ENCODE results near the gene ALDH1L1. TPM values are rescaled to one million over a fixed set of nuclear protein-coding genes. Genes with fewer than 3 reads are reported as not detected.
A peak's percentile ranks its signal among the peaks of the same experiment; 100 is the strongest.

The ALDH1L1 gene
- polyA plus RNA-seq, 10 donors: 0.15 to 0.44 (median 0.23) TPM

DNA sequence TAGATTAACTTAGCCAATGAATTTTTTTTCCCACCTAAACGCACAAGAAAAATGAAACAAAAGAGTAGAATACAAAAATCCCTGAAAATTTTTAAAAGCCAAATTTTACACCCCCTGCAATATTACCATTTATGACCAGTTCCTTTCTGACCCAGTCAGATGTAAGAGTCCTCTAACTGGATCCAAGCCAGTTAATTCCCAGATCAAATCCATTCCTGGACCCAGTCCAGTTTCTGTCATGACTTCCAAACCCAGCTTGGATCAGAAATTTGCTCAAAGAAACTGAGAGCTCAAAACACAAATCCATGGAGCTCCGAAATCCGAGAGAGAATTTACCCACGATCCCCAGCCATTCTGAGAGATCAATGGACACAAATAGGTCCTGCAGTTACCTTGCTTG, 17.0 kb upstream of the ALDH1L1 start:
- no peak for DNase-seq

DNA sequence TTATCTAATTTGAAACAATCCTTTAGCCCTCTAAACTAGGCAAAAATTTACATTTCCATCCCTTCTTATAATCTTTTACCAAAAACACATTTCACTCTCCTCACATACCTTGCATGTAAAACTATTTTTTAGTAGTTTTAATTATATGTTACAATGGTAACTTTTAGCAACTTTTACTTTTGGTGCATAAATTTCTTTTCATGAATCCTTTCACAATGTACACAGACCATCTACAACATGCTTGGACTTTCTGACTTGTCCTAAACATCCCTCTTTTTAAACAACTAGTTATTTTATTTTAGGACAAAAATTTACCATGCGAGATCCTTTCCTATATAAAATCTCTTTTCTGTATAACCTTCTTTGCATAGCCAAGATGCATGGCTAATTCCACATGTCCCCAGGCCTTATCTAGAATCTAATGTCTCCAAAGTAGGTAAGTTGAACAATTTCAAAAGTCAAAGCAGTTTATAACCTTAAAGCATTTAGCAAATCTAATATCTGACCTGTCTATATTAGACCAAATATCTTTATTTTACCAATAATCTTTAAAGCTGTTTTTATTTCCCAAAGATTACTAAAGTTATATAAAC, 14.4 kb upstream of the ALDH1L1 start:
- DNase-seq: no peak

- DNase-seq: no peak
These were observed 10.9 kb upstream of the ALDH1L1 start for GRCh38 chr3:126191246-126191645.

GRCh38 chr3:126187920-126188319, 7.5 kb upstream of the ALDH1L1 start:
- no peak for DNase-seq

DNA sequence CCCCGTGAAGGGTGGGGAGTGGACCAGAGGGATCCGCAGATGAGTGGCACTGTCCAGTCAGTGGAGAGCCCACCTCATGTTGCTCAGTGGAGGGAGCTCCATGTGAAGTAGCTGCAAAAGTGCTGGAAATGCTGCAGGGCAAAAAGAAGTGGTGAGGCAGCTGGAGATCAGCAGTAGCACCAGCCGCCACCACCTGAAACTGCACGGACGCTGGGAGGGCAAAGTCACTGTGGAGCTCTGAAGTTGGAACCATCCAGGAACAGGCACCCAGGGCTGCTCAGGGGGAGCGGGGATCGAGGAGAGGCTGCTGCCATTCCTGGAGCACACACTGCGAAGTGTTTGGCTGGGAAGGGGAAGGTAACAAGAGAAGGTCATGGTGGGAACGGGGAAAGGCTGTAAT, 6.4 kb upstream of the ALDH1L1 start:
- no peak for DNase-seq

- no peak for DNase-seq
These were observed 5.9 kb upstream of the ALDH1L1 start for GRCh38 chr3:126186271-126186670.

- DNase-seq: no peak
These were observed 4.1 kb upstream of the ALDH1L1 start for GRCh38 chr3:126184465-126185000.

GRCh38 chr3:126181398-126181725, 976 bp upstream of the ALDH1L1 start:
- no peak for DNase-seq

DNA sequence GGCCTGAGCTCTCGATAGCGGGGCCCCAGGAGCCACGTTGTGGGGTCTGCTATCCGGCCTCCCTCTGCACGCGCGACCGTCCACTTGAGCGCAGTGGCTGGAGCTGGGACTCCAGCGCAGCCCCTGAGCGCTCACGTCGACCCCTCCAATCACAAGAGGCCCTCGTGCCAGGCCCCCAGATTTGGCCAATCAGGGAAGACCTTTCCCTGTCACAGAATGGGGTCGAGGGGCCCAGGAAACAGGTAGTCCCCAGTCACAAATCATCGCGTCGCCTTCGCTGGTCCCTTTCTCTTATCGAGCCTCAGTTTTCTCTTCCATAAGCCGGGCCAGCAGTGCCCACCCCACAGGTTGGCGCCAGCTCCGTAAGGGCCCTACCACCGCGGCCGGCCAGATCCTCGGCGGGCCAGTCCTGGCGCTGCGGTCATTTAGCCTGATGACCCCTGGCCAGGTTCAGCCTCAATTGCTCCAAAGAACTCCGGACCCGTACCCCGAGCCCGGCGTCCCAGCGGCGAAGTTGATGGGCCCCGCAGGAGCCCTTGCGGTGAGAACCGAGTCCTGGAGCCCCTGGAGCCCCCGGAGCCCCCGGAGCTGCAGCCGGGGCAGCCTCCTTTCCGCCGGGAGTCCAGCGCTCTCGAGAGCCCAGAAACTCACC, 435 bp downstream of the ALDH1L1 start:
- peak in 2 of 3 donors; percentile 17 to 29 for DNase-seq

DNA sequence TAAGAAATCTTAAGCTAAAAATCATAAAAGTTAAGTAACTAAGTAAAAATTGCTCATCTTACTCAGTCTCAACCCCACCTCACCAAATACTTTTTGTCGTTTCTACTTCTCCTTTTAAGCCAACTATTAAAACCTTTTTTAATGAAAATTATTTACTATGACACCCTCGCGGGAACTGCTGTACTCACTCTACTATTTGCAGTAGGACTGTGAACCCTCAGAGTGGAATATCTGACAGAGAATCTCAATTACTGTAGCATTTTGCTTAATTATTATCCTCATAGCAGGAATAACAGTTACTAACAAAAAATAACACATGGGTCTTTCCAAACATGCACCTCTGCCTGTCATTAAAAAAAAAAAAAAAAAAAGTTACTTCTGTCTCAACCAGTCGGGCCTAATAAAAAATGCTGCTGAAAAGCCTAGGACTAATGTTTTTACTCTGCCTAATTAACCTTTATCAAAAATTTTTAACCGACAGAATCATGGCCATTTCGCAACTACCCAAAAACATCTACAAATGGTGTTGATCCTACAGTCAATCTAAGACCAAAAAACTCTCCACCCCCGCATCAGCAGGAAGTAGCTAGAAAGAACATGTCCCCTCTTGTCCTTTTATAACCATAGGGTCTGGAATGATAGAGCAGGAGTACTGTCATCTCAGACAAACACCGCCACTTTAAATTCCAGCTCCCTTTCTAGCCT, 10.2 kb downstream of the ALDH1L1 start:
- no peak for DNase-seq

DNA sequence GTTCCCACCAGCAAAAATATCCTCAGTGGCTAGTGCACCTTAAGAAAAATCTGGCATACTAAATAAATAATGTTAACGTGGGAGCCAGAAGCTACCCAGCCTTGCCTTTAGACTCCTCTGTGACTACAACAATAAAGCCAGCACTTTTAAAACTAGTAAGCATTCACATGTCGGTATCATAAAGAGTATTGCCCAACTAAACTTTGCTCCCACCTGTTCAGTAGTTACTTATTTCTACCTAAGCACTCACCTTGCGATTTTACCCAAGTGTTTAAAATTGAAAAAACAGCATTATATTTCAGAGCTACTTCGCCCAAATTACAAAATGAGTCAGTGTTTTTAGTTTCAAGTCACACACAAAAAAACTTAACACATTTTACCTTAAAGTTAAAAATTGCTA, 12.8 kb downstream of the ALDH1L1 start:
- DNase-seq: no peak

DNA sequence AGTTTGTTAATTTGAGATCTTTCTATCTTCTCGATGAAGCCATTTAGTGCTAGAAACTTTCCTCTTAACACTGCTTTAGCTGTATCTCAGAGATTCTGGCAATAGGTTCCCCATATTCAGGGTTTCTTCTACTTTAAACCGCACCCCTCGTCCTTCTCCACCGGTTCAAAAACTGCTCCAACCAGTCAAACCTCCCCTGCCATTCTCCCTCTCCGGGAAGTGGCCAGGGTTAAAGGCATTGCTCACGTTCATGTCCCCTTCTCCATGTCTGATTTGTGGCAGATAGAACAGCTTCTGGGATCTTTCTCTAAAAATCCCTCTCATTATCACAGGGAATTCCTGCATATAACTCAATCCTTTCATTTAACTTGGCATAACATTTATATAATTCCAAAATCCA, 14.4 kb downstream of the ALDH1L1 start:
- no peak for DNase-seq

GRCh38 chr3:126161309-126161708, 19.1 kb downstream of the ALDH1L1 start:
- no peak for DNase-seq

- DNase-seq: no peak
These were observed 19.9 kb downstream of the ALDH1L1 start for GRCh38 chr3:126160243-126161210.

DNA sequence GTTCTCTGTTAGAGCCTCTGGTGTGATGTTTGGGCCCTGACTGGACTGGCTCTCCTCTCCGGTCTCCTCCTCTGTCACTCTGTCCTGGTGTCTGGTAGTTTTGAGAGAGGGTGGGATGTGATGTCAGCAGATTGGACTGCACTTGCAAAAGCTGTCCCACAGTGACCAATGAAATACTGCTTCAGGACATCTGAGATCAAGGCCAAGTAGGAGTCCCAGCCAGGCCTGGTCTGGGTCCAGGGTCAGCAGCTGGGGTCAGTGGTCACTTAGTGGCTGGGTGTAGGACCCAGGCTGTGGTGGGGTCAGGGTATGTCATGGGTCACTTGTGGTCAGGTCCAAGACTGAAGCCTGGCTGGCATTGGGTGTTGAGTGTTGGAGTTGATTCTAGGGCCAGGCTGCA, 20.9 kb downstream of the ALDH1L1 start:
- DNase-seq: no peak

DNA sequence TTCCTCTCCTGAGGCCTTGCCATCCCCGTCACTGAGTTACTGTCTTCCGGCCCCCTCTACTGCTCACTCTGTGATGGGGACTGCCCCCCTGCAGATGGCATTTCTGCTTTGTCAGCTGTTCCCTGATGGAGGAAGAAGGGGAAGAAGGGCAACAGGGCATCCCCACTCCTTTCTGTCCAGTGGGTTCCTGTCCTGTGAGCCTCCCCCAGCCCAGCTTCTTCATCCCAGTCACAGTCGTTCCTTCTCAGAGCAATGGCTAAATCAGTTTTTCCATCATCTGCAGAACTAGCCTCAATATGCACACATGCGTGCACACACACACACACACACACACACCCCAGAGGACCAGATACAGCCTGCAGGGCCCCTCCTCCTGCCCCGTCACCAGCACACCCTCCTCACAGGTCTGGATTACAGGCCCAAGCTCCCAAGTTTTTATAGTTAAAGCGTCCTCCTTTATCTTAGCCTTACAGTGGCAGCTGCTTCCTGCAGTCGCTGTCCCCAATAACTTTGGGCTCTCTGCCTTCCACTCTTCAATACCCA, 21.4 kb downstream of the ALDH1L1 start:
- no peak for DNase-seq

- DNase-seq: no peak
These were observed 22.1 kb downstream of the ALDH1L1 start for GRCh38 chr3:126158016-126158911.

DNA sequence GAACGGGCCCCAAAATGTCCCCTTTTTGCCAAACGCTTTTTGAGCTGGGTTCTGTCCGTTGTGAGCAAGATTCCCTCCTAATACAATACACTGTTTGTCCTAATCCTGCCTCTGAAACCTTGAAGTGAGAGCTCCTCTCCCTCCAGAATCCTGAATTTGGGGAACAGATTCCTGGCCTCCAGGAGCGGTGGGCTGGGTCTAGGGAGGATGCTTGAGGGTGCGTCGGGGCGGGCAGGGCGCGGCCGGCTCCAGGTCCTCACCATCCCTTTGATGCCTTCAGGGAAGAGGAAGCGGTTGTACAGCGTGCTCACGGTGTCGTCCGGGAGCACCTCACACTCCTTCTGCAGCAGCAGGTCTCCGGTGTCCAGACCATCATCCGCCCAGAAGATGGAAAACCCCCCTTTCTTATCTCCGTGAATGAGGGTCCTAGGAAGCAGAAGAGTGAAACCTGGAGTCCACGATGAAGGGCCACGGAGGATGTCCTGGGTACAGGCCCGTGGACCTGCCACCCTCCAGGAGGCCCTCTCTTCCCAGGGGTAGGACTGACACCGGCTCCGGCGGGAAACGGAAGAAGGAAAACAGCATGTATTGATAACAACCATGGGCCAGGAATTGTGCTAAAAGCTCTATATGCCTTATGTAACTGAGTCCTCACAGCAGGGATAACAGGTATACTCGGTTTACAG, 23.2 kb downstream of the ALDH1L1 start:
- DNase-seq: no peak

DNA sequence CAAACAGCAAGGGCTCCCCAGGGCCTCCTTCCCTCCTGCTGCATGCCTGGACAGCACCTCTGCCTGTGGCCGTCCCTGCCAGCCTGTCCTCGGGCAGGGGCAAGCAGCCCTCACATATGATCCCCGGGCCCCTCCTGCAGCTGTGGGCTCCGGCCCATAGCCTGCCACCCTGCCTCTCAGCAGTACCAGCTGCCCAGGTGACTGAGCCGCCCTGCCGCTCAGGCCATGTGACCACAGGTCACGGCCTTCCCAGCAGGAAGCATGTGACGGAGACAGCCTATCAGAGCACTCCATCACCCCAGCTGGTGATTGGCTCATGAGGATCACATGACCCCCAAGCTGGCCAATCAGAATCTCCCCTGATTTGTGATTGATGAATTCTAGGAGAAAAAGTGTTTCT, 23.9 kb downstream of the ALDH1L1 start:
- DNase-seq: no peak

- DNase-seq: no peak
These were observed 24.6 kb downstream of the ALDH1L1 start for GRCh38 chr3:126155819-126156218.

Measured in muscle of back (tissue), 11 donors.